ENCODE results near the gene ITGA2. TPM values are rescaled to one million over a fixed set of nuclear protein-coding genes. Genes with fewer than 3 reads are reported as not detected.

Gene ITGA2
- total RNA-seq (10 to 100 TPM in 1 of 2 donors, 1 to 10 TPM in 1; 6.5 to 14.1 TPM), polyA plus RNA-seq (ENCODE audit: insufficient read length in 2 of 2) (1 to 10 TPM; 2.0 to 2.7 TPM)
- long read RNA-seq, donor 1 = 0 reads
- long read RNA-seq, donor 2 = 0 reads
- long read RNA-seq, donor 3 = 0 reads
- long read RNA-seq, donor 4, partial matches to known transcripts = 5 of 5 reads
- long read RNA-seq, donor 4, other reads (novel, unspliced or antisense) = 0 of 5 reads

DNA sequence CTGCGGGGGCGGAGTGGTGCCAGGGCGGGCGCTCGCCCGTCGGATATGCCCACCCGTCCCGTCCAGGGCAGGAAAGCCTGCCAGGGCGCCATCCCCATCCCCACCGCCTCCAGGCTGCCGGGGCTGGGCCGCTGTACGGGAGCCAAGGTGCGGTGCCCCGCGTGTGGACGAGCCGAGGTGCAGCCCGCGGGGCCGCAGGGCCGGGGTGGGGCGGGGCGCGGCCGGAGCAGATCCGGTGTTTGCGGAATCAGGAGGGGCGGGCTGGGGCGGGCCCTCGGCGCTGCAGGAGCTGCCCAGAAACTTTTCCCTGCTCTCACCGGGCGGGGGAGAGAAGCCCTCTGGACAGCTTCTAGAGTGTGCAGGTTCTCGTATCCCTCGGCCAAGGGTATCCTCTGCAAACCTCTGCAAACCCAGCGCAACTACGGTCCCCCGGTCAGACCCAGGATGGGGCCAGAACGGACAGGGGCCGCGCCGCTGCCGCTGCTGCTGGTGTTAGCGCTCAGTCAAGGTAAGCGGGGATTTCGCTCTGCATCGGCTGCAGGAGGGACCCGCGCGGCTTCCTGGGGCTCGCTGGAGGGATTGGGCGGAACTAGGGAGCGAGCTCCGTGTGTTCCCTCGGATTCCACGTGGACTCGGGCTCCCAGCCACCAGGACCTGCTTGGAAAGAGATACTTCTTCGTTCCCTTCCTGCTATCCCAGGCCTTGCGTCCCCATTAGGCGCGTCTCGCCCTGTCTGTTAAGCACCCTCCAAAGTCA, at the start of gene ITGA2:
Gene ITGA2 (plus strand): TSS at position 328 of the 756 bp plus-strand sequence. CDS start 117 bp downstream, at position 445.
- Histone ChIP-seq H3K36me3 (ENCODE audit: control insufficient read depth, insufficient read depth, low read length) (no peaks in the 10 kb centered on the region), H3K27ac (ENCODE audit: low read depth, low read length) (peak within 1 kb of the TSS; percentile 83), H3K27me3 (ENCODE audit: control insufficient read depth, insufficient read depth, low read length) (peaks cover 36% of the 10 kb centered on the region), H3K9me3 (ENCODE audit: control insufficient read depth, insufficient read depth, low read length) (no peaks in the 10 kb centered on the region), H3K4me1 (ENCODE audit: control insufficient read depth, insufficient read depth, low read length) (peaks cover 15% of the 10 kb centered on the region), H3K4me3 (ENCODE audit: low read depth, low read length) (peak within 1 kb of the TSS; percentile 74)
- no peak for DNase-seq (ENCODE audit: low read depth in 4 of 6, low spot score in 6 of 6)
- under 1% methylated on average over 64 of the region's 64 CpGs for WGBS (ENCODE audit: insufficient coverage)

DNA sequence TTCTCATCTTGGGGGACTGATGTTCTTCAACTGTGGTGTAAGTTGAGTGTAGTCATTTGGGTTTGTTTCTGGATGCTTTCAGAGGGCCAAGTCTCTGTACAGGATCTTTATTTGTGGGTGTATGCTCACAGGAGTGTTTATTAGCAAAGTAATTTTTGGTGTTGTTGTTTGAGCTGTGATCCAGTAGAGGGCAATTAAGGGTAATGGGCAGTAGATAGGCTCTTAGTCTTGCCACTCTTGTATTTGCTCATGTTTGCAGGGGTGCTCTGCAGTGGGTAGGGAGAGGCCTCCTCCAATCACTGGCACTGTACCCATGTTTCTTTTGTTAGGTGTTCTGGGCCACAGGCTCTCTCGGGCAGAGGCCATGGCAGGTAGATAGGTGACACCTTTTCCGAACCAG, 45.9 kb upstream of the ITGA2 start:
- WGBS (ENCODE audit: insufficient coverage) = 90% methylated on average over 2 of the region's 2 CpGs
- H3K36me3 ChIP-seq (ENCODE audit: control insufficient read depth, insufficient read depth, low read length) = no peaks in the 10 kb centered on the region
- H3K9me3 ChIP-seq (ENCODE audit: control insufficient read depth, insufficient read depth, low read length) = no peaks in the 10 kb centered on the region
- DNase-seq (ENCODE audit: low read depth in 4 of 6, low spot score in 6 of 6) = no peak
- no peak overlapping the region for H3K27ac ChIP-seq (ENCODE audit: low read depth, low read length)
- H3K4me3 ChIP-seq (ENCODE audit: low read depth, low read length) = no peak overlapping the region
- H3K4me1 ChIP-seq (ENCODE audit: control insufficient read depth, insufficient read depth, low read length) = no peaks in the 10 kb centered on the region
- H3K27me3 ChIP-seq (ENCODE audit: control insufficient read depth, insufficient read depth, low read length) = no peaks in the 10 kb centered on the region

DNA sequence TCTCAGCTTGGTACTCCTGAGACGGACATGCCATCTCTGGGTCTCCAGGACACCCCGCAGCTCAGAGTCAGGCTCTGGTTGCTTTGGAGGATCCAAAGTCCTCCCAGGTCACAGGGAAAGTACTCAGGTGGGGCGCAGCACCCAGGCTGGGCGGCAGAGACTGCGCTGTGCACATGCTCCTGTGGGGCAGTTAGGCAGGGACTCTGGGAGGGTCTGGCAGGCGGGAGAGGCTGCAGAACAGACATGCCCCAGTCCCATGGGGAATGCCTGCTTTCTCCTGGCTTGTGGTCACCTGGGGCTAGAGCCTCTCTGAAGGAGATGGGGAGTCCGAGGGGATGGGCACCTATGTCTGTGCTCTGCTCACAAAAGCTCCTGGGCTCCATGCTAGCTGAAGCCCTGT, 45.3 kb upstream of the ITGA2 start:
- DNase-seq (ENCODE audit: low read depth in 4 of 6, low spot score in 6 of 6) = no peak
- Histone ChIP-seq H3K36me3 (ENCODE audit: control insufficient read depth, insufficient read depth, low read length) (no peaks in the 10 kb centered on the region), H3K27ac (ENCODE audit: low read depth, low read length) (no peak overlapping the region), H3K9me3 (ENCODE audit: control insufficient read depth, insufficient read depth, low read length) (no peaks in the 10 kb centered on the region), H3K4me1 (ENCODE audit: control insufficient read depth, insufficient read depth, low read length) (no peaks in the 10 kb centered on the region), H3K27me3 (ENCODE audit: control insufficient read depth, insufficient read depth, low read length) (no peaks in the 10 kb centered on the region), H3K4me3 (ENCODE audit: low read depth, low read length) (no peak overlapping the region)
- 80% methylated on average over 6 of the region's 7 CpGs for WGBS (ENCODE audit: insufficient coverage)

DNA sequence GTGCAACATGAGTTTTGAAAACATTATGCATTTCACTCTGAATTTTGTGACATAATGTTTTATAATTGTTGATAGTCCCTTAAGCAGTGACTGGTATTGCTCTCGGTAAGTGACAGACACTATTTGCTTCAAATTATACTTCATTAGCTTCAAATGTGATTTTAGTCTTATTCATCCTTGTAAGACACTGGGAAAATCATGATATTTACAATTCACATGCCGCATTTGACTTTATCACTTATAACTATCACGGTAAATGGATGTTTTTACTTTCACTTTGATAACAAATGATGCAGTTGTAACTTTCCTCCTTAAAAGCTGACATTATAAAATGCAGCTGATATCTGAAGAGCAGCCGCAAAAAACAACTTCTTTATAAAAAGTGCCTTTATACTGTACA, 44.1 kb upstream of the ITGA2 start:
- H3K4me3 ChIP-seq (ENCODE audit: low read depth, low read length) = no peak overlapping the region
- no CpG with 5 or more reads among the region's 4 CpGs for WGBS (ENCODE audit: insufficient coverage)

DNA sequence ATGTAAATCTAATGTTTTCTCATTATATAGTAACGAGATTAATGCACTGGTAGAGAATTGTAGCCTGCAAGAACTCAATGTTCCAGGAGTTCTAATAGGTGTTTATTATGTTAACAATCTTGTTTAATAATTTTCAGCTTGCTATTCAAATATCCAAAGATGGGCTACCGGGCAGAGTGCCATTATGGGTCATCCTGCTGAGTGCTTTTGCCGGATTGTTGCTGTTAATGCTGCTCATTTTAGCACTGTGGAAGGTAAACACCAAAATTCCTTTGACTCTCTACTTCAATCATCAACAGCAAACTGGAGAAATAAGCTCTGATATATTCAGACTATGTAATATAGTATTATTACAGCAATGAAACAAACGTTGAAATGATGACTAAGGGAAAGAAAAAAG, 41.9 kb upstream of the ITGA2 start:
- peak in 1 of 6 donors; percentile 8 for DNase-seq (ENCODE audit: low read depth in 4 of 6, low spot score in 6 of 6)
- WGBS (ENCODE audit: insufficient coverage) = 100% methylated on average over 1 of the region's 4 CpGs
- Histone ChIP-seq H3K36me3 (ENCODE audit: control insufficient read depth, insufficient read depth, low read length) (no peaks in the 10 kb centered on the region), H3K4me3 (ENCODE audit: low read depth, low read length) (no peak overlapping the region), H3K27ac (ENCODE audit: low read depth, low read length) (no peak overlapping the region), H3K9me3 (ENCODE audit: control insufficient read depth, insufficient read depth, low read length) (no peaks in the 10 kb centered on the region), H3K27me3 (ENCODE audit: control insufficient read depth, insufficient read depth, low read length) (no peaks in the 10 kb centered on the region), H3K4me1 (ENCODE audit: control insufficient read depth, insufficient read depth, low read length) (no peaks in the 10 kb centered on the region)

More for the DNA sequence above, 44.1 kb upstream of the ITGA2 start:
- Histone ChIP-seq H3K9me3 (ENCODE audit: control insufficient read depth, insufficient read depth, low read length) (no peaks in the 10 kb centered on the region), H3K36me3 (ENCODE audit: control insufficient read depth, insufficient read depth, low read length) (no peaks in the 10 kb centered on the region), H3K27me3 (ENCODE audit: control insufficient read depth, insufficient read depth, low read length) (no peaks in the 10 kb centered on the region), H3K27ac (ENCODE audit: low read depth, low read length) (no peak overlapping the region), H3K4me1 (ENCODE audit: control insufficient read depth, insufficient read depth, low read length) (no peaks in the 10 kb centered on the region)
- DNase-seq (ENCODE audit: low read depth in 4 of 6, low spot score in 6 of 6) = no peak

DNA sequence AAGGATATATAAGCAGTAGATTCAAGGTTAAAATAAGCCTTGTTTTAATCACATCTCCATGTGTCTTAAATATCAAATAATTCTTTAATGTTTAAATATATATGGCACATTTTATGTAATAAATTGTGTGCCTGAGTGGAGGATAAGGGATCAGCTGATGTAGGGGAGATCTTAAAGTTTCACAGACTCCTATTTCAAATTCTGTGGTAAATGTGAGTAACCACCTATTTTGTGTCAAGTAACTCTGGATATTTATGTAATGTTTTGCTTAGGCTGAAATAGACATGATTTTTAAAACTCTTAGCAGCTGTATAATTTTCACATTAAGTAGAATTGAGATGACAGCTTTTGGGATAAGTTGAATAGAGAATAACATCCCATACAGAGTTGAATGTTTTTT, 41.3 kb upstream of the ITGA2 start:
- no peaks in the 10 kb centered on the region for H3K27me3 ChIP-seq (ENCODE audit: control insufficient read depth, insufficient read depth, low read length)
- no peak for DNase-seq (ENCODE audit: low read depth in 4 of 6, low spot score in 6 of 6)
- no peaks in the 10 kb centered on the region for H3K36me3 ChIP-seq (ENCODE audit: control insufficient read depth, insufficient read depth, low read length)
- H3K9me3 ChIP-seq (ENCODE audit: control insufficient read depth, insufficient read depth, low read length) = no peaks in the 10 kb centered on the region
- no peak overlapping the region for H3K4me3 ChIP-seq (ENCODE audit: low read depth, low read length)
- no peaks in the 10 kb centered on the region for H3K4me1 ChIP-seq (ENCODE audit: control insufficient read depth, insufficient read depth, low read length)
- H3K27ac ChIP-seq (ENCODE audit: low read depth, low read length) = no peak overlapping the region

DNA sequence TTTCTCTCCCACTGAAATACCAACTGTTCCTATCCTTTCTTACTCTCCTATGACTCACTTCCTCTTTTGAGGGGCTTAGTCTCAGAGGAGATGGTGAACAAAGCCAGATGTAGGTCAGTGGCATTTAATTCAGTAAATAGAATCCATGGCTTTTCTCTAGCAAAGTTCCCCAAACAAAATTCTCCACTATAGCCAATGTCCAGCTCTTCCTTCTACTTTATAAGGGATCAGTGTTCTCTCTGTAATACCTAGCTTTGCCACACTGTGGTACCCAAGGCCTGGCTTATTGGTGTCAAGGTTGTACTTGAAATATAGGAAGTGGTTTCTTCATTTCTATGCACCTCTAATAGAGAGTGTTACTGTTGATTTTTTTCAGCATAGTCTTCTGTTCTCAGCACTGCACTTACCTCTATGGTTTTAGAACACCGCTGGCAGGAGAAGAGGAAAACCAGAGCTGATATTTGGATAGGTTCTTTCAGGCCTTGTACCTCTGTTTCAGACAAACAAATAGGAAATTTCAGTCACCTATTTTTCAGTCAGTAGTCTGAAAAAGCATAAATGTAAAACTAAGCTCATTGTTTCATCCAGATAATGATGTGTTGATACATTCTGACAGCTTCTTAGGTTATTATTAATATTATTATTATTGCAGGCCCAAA, 40.6 kb upstream of the ITGA2 start:
- no peak overlapping the region for H3K4me3 ChIP-seq (ENCODE audit: low read depth, low read length)
- H3K27me3 ChIP-seq (ENCODE audit: control insufficient read depth, insufficient read depth, low read length) = no peaks in the 10 kb centered on the region
- no peaks in the 10 kb centered on the region for H3K36me3 ChIP-seq (ENCODE audit: control insufficient read depth, insufficient read depth, low read length)
- H3K4me1 ChIP-seq (ENCODE audit: control insufficient read depth, insufficient read depth, low read length) = no peaks in the 10 kb centered on the region
- no CpG with 5 or more reads among the region's 1 CpG for WGBS (ENCODE audit: insufficient coverage)
- H3K27ac ChIP-seq (ENCODE audit: low read depth, low read length) = no peak overlapping the region
- no peaks in the 10 kb centered on the region for H3K9me3 ChIP-seq (ENCODE audit: control insufficient read depth, insufficient read depth, low read length)
- peak; percentile 33 to 93 (median 54) for DNase-seq (ENCODE audit: low read depth in 4 of 6, low spot score in 6 of 6)

DNA sequence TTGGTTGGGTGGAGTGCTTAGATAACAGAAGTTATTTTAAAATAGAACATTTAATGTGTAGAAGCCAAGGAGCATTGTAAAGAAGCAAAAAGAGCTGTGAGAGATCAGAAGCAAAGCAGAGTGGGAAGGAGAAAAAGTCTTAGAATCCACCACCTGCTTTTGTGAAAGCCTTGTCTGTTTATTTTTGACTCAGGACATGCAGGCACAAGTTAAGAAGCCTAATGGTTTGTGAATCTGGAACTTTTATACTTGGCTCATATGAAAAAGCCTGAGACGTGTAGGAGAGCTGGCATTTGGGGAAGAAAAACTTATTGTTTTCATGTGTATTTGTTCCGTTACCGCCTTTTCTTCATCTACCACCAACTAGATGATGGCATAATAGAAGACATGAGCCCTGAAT, 38.5 kb upstream of the ITGA2 start:
- Histone ChIP-seq H3K9me3 (ENCODE audit: control insufficient read depth, insufficient read depth, low read length) (no peaks in the 10 kb centered on the region), H3K4me1 (ENCODE audit: control insufficient read depth, insufficient read depth, low read length) (no peaks in the 10 kb centered on the region), H3K27ac (ENCODE audit: low read depth, low read length) (no peak overlapping the region), H3K36me3 (ENCODE audit: control insufficient read depth, insufficient read depth, low read length) (no peaks in the 10 kb centered on the region), H3K27me3 (ENCODE audit: control insufficient read depth, insufficient read depth, low read length) (no peaks in the 10 kb centered on the region), H3K4me3 (ENCODE audit: low read depth, low read length) (no peak overlapping the region)
- no peak for DNase-seq (ENCODE audit: low read depth in 4 of 6, low spot score in 6 of 6)
- WGBS (ENCODE audit: insufficient coverage) = no CpG with 5 or more reads among the region's 3 CpGs

DNA sequence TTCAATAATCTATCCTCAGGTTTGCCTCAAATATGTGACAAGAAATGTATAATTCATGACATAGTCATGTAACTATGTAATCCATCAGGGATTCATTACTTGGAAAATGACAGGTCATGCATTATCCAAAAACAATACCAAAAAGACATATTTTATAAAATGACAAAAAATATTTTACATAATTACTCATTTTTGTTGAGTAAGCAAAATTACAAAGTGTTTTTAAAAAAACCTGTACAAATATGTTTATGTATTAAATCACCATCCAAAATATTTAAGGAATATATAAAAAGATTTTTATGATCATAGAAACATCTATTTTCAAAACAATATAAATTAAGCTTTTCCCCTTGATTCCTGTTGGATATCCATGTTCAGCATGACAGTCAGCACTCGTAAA, 36.7 kb upstream of the ITGA2 start:
- WGBS (ENCODE audit: insufficient coverage) = no CpG with 5 or more reads among the region's 1 CpG
- no peaks in the 10 kb centered on the region for H3K36me3 ChIP-seq (ENCODE audit: control insufficient read depth, insufficient read depth, low read length)
- no peak overlapping the region for H3K27ac ChIP-seq (ENCODE audit: low read depth, low read length)

More for the DNA sequence above, 36.7 kb upstream of the ITGA2 start:
- no peak overlapping the region for H3K4me3 ChIP-seq (ENCODE audit: low read depth, low read length)
- no peak for DNase-seq (ENCODE audit: low read depth in 4 of 6, low spot score in 6 of 6)
- H3K4me1 ChIP-seq (ENCODE audit: control insufficient read depth, insufficient read depth, low read length) = no peaks in the 10 kb centered on the region
- H3K9me3 ChIP-seq (ENCODE audit: control insufficient read depth, insufficient read depth, low read length) = no peaks in the 10 kb centered on the region
- H3K27me3 ChIP-seq (ENCODE audit: control insufficient read depth, insufficient read depth, low read length) = no peaks in the 10 kb centered on the region
